GM19351 (cell line): Measurements from ENCODE around the gene RGL2.

Experiments used
- ATAC-seq: cut with Tn5 transposase; IDR thresholded peaks from one replicate; pipeline ENCODE4 v1.9.1; 2021; ENCODE audit warnings: mild to moderate bottlenecking, moderate library complexity; ENCODE audit not compliant: unreplicated experiment

RGL2 gene

DNA sequence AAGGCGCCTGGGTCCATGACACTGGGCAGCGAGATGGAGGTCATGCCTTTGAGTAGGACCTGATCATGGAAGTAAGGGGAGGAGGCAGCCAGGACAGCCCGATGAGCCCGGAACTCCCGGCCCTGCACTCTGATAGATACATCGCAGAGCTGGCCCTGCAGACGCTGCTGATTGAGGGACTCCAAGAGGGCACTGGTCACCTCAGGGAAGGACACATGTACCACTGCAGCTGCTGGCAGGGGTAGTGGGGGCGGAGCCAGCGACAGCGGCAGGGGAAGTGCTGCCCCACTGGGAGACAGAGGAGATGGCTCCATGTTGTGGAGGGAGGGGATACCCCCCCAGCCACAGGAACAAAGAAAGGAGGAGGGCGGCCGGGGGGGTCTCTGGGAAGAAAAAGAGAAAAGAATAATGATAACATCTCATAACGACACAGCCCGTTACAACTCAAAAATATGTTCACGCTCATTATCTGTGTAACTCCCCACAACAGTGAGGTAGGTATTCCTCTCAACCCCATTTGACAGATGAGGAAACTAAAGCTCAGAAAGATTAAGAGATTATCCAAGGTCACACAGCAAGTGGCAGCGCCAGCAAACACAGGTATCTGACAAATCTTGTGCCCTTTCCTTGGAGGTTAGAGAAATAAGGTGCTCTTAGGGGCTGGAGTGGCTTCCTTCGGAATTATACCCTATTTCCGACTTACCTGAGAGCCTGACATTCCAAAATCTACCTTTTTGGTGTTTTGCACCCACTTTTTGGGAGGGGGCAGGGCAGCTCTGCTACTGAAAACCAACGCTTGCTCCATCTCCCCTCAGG, 18.1 kb upstream of the RGL2 start:
- ATAC-seq = no peak

DNA sequence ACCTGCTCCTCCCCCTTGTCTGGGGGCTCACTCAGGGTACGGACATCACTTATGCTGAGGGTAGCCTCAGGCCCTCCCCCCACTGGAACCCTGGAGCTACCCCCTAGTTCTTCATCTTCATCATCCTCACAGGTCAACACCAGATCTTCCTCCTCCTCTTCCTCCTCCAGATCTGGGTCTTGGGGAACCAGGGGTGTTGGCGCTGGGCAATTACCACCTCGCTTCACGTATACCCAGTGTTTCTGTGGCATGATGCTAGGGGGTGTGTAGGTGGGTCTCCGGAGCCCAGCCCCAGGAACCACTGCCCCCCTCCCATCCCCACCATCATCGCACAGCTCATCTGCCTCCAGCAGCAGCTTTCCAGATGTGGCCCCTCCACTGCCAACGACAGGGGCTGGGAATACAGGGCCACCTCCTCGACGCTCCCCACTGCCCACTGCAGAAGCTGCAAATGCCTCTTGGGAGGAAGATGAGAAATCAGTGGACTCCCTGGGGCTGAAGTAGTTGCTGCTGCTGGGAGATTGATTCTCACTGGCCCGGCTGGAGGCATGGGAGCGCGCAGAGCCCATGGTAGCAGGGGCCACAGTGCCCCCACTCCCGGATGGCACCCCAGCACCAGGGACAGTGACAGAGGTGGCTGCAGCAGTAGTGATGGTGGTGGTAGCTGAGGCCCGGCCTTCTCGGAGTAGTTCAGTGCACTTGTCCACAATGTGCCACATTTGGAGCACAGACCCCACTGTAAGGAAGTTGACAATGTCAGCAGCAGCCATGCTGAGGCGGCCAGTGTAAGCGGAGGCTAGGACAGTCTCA, 17.3 kb upstream of the RGL2 start:
- ATAC-seq = no peak

DNA sequence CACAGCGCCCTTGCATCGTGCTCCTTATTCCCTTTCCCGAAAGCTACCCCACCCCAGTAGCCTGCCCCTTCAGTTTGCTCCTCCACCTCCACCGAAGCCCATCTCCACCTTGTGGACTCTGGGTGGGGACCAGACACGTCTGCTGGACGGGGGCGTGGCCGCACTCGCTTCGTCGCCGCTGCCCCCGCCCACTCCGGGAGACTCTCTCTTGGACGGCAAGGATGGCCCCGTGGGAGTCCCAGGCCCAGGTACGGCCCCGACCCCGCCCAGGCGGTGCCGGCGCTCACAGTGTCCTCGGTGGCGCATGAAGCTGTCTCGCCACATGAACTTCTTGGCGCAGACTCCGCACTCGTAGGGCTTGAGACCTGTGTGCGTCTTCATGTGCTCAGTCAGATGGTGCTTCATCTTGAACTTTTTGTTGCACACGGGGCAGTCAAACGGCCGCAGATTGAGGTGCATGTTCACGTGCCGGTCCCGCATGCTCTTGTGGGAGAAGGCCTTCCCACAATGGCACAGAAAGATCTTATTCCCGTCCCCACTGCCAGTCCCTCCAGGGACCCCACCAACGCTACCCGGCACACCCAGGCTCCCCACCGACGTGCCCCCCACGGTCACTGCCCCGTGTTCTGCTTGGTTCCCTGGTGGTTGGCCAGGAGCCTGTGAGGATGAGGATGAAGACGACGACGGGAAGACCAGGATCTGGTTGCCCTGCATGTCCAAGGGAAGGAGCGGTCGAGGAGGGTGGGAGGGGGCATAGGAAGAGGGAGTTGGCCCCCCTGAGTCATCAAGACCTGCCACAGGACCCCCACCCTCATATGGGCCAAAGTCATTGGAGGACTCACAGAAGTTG, 16.4 kb upstream of the RGL2 start:
- no peak for ATAC-seq

DNA sequence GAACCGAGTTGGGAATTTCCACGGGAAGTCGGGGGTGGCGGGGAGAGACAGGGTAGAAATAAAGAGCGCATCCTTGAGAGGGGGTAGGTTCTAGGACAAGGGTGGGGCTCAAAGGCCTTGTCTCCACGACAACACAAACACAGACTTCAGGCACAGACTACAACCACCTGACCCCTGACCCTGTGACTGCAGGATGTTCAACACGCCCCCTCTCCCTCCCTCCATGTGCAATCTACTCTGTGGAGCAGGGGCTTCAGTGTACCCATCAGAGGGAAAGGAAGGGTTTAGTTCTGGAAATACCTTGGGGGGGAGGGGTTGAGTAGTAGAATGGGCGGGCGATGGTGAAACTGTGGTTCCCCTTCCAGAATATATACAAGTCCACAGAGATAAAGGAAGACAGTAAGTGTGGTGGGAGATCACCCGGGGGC, 15.8 kb upstream of the RGL2 start:
- no peak for ATAC-seq

DNA sequence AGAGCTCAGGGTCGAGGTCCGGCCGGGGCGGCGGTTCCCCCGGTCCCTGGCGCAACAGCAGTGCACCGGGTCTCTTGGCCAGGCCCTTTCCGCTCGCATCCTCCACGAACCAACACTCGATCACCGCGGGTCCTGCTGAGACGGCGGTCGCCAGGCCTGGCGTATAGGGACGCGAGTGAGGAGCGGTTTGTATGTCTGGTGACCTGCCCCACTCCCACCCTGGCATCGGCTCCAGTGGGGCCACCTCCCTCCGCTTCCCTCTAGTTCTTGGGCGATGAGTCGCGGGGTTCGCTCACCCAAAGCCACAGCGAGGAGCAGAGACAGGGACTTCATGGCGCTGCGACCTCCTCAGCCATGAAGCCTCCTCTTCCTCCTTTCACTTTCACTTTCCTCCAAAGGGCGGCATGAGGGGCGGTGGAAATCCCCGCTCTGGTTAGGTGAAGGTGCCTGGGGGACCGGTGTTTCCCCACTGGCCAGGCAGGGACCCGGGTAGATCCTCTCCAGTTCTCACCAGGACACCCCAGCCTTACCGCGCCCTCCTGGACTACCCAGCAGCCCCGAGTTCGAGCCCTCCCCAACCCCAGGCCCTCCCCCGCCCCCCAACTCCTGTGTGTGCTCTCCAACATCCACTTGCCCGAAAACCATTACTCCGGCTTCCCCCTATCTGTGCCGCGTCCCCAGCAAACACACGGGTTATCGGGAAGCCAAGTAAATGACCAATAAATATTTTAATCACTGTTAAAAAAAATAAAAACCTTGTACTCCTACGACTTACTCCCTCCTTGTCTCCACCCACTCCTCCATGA, 15.2 kb upstream of the RGL2 start, which contains the start of gene TAPBP:
TSS of gene TAPBP (minus strand) at position 370 of the 806 bp plus-strand sequence. CDS start at position 333, 37 bp downstream.
- ATAC-seq = no peak

DNA sequence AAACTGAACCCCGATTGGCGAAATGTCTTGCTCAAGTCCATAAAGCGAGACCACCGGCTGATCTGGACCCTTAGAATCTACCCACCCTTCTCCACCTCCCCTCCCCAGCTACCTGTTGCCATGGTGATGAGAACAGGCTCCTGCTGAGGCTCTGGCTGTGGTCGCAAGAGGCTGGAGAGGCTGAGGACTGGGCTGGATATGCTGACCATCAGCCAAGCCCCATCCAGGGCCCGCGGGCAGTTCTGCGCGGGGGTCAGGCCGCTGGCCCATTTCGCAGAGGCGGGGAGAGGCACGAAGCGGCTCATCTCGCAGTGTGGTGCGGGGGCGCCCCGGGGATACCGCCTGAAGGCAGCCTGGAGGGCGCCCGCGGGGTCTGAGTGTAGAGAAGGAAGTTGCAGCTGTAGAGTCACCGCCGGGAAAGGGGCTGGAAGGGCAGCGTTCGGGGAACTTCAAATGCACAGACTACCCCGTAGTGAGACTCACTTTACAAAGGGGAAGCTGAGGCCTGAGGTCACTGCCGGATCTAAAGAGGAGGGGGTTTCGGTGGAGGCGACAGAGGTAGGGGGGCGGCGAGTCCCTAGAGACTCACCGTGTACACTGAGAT, 14.5 kb upstream of the RGL2 start:
- ATAC-seq = no peak

DNA sequence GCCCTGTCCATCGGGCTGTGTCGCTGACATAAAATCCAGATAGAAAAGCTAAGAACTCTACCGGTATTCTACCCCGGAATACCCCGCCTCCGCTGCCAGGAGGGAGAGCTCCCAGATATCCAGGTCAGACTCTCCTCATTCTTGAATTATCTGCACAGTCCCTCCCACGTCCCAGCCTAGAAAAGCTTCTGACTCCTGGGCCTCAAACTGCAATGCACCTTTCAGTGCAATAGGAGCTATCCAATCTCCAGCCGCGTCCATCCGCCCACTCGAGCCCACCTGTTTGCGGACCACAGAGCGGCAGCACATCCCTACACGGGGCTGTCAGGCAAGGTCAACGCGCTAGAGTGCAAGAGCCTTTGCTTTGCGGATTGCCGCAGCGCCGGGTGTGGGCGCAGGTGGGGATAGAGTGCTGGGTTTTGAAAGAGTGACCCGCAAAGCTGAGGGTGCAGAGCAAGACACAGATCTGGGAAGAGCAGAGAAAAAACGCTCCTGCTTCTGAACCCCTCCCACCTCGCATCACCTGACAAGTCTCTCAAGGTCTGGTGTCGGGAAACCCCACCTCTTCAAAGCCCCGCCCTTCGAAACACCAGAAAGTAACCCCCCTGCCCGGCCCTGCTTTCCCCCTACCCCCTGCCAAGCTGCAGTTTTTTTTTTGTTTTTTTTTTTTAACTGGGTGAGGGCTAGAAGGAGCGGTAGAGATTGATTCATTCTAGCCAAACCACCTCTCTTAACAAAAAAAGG, 13.8 kb upstream of the RGL2 start:
- no peak for ATAC-seq

DNA sequence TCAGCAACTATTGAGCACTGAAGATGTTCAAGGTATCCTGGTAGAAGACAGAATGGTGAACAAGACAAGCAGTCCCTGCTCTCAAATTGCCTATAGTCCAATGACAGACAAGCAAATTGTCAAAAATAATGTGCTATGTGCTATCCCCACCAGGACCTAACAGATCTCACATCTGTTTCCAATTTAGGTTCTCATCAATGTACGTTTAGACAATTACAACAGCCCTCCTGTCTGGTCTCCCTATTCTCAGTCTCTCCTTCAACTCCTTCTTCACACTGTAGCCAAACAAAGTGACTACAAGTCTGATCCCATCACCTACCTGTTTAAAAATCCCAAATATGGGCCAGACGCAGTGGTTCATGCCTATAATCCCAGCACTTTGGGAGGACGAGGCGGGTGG, 7.6 kb upstream of the RGL2 start:
- ATAC-seq = no peak

DNA sequence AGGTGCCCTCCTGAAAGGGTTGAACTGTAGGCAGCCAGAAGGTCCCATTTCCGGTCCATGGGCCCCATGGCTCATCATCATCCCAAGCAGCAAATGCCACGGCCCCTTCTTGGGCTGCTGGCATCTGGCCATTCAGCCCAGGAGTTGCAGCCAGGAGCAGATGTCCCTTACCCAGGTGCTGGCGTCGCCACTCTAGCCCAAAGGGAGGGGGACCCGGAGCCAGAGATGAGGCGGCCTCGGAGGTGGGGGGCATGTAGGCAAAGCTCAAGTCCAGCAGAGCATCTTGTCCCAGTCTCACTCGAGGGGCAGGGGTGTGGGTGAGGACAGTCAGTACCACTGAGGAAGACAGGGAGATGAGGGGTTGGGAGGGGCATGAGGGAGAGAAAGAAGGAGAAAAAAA, 6.3 kb upstream of the RGL2 start:
- ATAC-seq = no peak

DNA sequence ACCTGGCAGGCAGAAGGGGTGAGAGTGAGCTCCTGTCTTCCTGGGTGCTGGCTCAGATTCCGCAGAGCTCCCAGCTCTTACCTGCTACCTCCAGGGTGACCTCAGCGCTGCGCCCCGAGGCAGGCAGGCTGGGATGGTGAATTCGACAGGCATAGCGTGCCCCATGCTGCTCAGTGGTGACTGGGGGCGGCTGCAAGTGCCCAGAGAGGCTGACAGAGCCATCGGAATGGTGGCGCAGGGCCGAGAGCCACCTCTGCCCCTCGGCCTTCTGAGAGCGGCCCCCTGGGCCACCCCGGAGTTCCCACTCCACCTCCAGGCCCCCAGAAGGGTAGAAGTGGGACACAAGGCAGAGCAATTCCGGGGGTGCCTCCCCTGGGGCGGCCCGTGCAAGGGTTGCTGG, 5.5 kb upstream of the RGL2 start:
- no peak for ATAC-seq

DNA sequence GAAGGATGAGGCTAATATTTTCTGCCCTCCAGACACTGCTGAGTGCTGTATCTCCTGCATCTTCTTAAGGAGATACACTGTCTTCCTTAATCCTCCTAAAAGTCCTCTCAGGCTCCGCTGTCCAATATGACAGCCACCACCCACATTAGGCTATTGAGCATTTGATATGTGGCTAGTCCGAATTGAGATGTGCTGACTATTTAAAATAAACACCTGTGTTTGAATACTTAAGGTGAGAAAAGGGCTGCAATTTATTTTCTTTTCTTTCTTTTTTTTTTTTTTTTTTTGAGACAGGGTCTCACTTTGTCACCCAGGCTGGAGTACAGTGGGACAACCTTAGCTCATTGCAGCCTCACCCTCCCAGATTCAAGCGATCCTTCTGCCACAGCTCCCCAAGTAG, 3.1 kb upstream of the RGL2 start:
- ATAC-seq = no peak

DNA sequence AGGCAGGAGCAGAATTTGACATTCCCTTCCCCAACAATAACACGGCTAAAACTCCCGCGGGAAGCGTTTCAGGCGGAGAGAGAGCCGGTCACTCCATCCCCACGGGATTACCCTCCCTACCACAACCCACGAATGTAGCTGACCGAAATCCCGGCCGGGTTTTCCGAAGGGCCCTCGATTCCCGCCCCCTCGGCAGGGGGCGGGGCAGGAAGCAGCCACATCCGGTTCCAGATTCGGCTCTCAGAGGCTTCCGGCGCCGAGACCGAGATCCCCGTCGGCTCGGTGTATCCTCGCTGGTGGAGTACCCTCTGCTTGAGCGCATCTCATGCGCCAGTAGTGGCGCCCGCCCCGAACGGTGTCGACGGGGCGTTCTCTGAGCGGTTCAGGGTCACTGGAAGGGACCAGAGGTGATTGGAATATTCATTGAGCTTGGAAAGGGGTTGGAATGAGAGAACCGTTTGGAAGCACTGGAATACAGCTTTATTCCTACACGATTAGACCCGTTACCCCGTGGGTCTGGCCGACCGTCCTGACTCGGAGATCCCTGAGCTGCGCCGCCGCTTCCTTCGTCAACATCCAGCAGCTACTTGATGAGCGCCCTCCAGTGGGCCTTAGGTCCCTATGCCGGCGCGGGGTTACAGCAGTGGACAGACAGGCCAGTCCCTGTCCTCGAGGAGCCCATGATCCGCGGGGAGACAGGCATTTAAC, 649 bp upstream of the RGL2 start:
- peak; percentile 73 for ATAC-seq

DNA sequence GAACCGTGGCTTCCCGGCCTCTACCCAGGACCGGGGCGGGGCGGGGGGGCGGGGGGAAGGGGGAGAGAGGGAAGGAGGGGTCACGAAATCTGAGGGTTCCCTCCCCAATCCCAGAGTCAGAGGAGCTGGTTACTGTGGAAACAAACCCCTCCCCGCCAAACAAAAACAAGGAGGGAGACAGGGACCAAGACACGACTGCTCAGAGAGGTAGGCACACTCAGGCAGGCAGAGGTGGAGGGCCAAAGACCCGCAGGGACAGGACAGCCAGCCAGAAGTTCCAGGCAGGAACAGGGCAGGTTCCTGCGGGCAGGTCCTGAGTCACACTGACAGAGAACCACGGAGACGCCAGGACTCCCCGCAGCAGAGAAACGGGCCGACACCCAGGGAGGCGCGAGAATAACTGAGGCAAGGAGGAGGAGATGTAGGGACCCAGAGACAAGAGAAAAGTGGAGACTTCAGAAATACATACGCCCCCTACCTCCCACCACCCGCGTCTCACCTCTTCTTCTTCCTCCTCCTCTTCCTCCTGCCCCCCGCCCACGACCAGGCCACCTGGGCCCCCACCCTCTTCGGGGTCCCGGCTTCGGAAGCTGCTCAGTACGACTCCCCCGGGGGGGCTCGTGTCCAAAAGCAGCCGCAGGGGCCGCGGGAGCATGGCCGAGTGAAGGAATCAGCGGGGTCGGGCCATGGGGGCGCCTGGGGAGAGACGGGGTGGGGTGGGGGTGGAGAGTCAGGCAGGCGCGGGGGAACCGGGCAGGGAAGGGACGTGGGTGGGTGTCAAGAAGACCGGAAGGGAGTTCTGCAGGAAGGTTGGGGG, 578 bp downstream of the RGL2 start:
- no peak for ATAC-seq

DNA sequence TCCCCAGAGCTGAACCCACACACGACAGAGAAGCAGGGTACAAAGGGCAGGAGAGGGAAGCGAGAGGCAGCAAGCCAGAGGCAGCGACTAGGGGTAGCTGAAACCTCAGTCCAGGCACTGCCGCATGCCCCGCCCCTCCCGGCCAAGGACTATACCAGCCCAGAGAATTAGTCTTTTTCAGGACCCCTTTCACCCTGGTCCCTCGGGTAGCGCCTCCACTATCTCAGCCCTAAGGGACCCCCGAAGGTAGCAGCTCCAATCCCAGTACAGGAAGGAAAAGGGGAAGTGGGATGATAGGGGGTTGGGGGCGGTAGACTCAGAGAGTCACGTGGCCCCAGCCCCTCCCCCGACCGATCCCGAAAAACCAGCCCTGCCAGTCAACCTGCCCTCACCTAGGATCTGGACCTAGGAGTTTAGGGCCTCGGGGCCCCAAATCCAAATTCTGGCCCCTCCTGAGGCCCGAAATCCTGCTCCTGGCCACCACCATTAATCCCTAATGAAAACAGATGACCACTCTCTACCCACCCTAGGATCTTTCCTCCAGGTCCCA, 1.3 kb downstream of the RGL2 start:
- no peak for ATAC-seq

DNA sequence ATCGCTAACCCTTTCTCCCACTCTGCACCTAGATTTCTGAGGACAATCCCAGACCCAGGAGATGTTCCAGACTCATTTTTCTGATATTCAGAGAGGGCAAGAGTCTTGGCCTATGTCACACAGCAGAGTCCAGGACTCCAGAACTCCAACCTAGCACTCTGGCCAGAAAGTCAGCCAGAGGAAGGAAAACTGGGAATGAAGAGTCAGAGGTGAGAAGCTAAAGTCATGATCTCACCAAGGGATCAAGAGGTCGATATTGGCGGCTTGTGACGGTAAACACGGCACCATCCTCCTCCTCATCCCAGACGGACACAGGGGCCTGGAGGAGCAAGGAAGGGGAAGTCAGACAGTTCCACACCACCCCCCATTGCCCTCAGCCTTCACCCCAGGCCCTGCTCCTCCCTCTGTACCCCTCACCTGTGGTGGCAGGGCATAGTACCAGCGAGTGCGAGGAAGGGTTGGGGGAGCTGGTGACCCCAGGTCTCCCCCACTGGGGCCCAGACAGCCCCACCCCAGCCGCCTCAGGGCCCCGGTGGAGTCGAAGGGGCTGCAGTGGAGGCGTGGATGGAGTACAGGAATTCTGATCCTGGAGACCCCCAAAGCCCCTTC, 1.8 kb downstream of the RGL2 start:
- no peak for ATAC-seq

DNA sequence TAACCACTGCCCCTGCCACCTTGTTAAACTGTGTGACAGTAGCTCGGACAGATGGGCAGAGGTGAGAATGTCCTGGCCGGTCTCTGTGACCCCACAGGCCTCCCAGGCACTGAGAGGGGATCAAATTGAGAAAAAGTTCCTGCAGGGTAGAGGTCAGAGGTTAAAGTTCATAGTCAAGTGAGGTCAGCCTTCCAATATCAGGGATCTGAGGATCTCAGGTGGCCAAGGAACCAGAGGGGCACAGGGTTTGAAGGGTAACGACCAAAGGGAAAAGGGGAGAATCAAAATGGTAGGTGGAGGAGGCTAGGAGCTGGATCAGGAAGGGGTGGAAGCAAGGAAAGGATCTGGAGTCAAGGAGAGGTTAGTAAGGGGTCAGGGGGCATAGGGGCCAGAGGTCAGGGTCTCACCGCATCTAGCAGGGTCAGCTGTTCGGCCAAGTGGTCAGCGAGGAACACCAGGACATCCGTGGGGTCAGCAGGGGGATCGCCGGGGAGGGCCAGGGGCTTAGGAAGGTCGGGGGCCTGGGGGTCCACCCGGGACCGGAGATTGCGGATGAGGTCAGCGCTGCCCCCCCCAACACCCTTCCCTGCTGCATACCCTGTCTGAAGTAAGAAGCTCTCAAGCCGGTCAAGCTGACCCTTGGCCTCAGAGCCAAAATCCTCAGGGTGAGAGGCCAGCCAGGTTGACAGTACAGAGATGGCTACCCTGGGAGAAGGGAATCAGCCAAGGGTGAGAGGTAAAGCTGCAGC, 2.9 kb downstream of the RGL2 start:
- no peak for ATAC-seq
